ENCODE measurements around the gene OR2W1.

The OR2W1 gene

GRCh38 chr6:29045075-29045474, at the start of gene OR2W1:
TSS of gene OR2W1 (minus strand) at chr6:29045175. CDS start at chr6:29045175, 0 bp downstream.
- DNase-seq = no peak

GRCh38 chr6:29092957-29093356, 48.0 kb upstream of the OR2W1 start:
- DNase-seq = no peak

- DNase-seq = no peak
These were observed 42.2 kb upstream of the OR2W1 start, which contains the start of gene OR2B3 for GRCh38 chr6:29087213-29087612. TSS of gene OR2B3 (minus strand) at chr6:29087313. CDS start at chr6:29087248, 65 bp downstream.

- no peak for DNase-seq
These were observed 37.5 kb upstream of the OR2W1 start for GRCh38 chr6:29082457-29082856.

GRCh38 chr6:29081312-29081711, 36.3 kb upstream of the OR2W1 start:
- no peak for DNase-seq

GRCh38 chr6:29079203-29079602, 34.2 kb upstream of the OR2W1 start:
- DNase-seq = no peak

GRCh38 chr6:29071831-29072723, 27.1 kb upstream of the OR2W1 start:
- DNase-seq = peak; percentile 5

GRCh38 chr6:29051680-29052079, 6.7 kb upstream of the OR2W1 start:
- no peak for DNase-seq

GRCh38 chr6:29035951-29036350, 9.0 kb downstream of the OR2W1 start:
- no peak for DNase-seq

- no peak for DNase-seq
These were observed 16.2 kb downstream of the OR2W1 start for GRCh38 chr6:29028821-29029220.

GRCh38 chr6:29025927-29026585, 18.9 kb downstream of the OR2W1 start:
- no peak for DNase-seq

GRCh38 chr6:29021434-29021833, 23.5 kb downstream of the OR2W1 start:
- no peak for DNase-seq

- DNase-seq = no peak
These were observed 25.3 kb downstream of the OR2W1 start for GRCh38 chr6:29019629-29020028.

- DNase-seq = no peak
These were observed 27.6 kb downstream of the OR2W1 start for GRCh38 chr6:29017428-29017802.

GRCh38 chr6:29016559-29017427, 28.2 kb downstream of the OR2W1 start:
- DNase-seq = peak; percentile 72

GRCh38 chr6:29014729-29015608, 30.0 kb downstream of the OR2W1 start:
- DNase-seq = no peak

- peak; percentile 7 for DNase-seq
These were observed 33.7 kb downstream of the OR2W1 start for GRCh38 chr6:29011276-29011734.

- no peak for DNase-seq
These were observed 35.6 kb downstream of the OR2W1 start for GRCh38 chr6:29009358-29009757.

GRCh38 chr6:29008089-29008488, 36.9 kb downstream of the OR2W1 start:
- no peak for DNase-seq

- peak; percentile 27 for DNase-seq
These were observed 39.6 kb downstream of the OR2W1 start, which contains the start of gene ZNF311 for GRCh38 chr6:29005183-29005885. TSS of gene ZNF311 (minus strand) at chr6:29005315. CDS start at chr6:29003954, 1,361 bp downstream.

GRCh38 chr6:28996844-28997510, 48.0 kb downstream of the OR2W1 start:
- no peak for DNase-seq

All from NCI-H2171 treated with DMSO at 0.1 percent for 48 hours (cell line).